ENCODE measurements around the gene ZNRF1. TPM values are rescaled to one million over a fixed set of nuclear protein-coding genes. Genes with fewer than 3 reads are reported as not detected.
A peak's percentile ranks its signal among the peaks of the same experiment; 100 is the strongest.

The ZNRF1 gene
- total and polyA plus RNA-seq, 2 of the 8 experiments (the other 6 are each of a cell fraction or from before 2014, with no cell fraction given) = 33.5 to 52.9 TPM

- Histone ChIP-seq H3K9ac (replicated peaks in 1 of 4; ENCODE audit: extremely low read depth in 1 of 4, low read depth in 3 of 4, low read length in 3 of 4) (no peak overlapping the region), H3K23ac (ENCODE audit: insufficient read length) (no peak overlapping the region), H3K4me1 (replicated peaks in 1 of 4; ENCODE audit: control insufficient read depth in 3 of 4, insufficient read depth in 4 of 4, low read length in 3 of 4) (peaks cover 9 to 46% (median 36%) of the 10 kb centered on the region in 4 experiments), H3K9me3 (ENCODE audit: insufficient read depth in 2 of 2, low read depth in 1 of 2, low read length in 1 of 2) (no peaks in the 10 kb centered on the region), H3K18ac (ENCODE audit: extremely low read depth, low read length) (no peak overlapping the region; the same call in 1 of the 2 replicates), H3K27me3 (replicated peaks in 1 of 4; ENCODE audit: control insufficient read depth in 3 of 4, extremely low read depth in 1 of 4, insufficient read depth in 3 of 4, low read length in 3 of 4) (no peaks in the 10 kb centered on the region), H2AK5ac (ENCODE audit: low read depth, low read length) (peak overlapping the region; percentile 60; the same call in 1 of the 2 replicates), H2BK15ac (ENCODE audit: low read length) (no peak overlapping the region), H3K79me1 (ENCODE audit: low read depth, low read length) (no peaks in the 10 kb centered on the region; the same call in 1 of the 2 replicates), H2BK12ac (ENCODE audit: low read depth, low read length) (0 out of 2 replicates have a peak overlapping the region, but pooled peaks have one; percentile 39), H3K4ac (replicated peaks; ENCODE audit: insufficient read length, low read depth, low read length) (no peak overlapping the region), H3K79me2 (ENCODE audit: control insufficient read depth in 1 of 2, insufficient read depth in 2 of 2, low read length in 2 of 2) (no peaks in the 10 kb centered on the region; a peak in 1 of 4 replicates), H2BK20ac (ENCODE audit: low read length) (no peak overlapping the region), H2BK120ac (replicated peaks; ENCODE audit: low read depth, low read length) (no peak overlapping the region), H4K91ac (replicated peaks; ENCODE audit: insufficient read length, low read length) (no peak overlapping the region), H4K20me1 (replicated peaks in 1 of 2; ENCODE audit: control insufficient read depth in 1 of 2, insufficient read depth in 2 of 2, low read length in 2 of 2) (peaks cover 3% of the 10 kb centered on the region in 2 experiments), H3K56ac (replicated peaks; ENCODE audit: insufficient read length, low read depth, low read length) (no peak overlapping the region), H2AFZ (ENCODE audit: low read length) (no peak overlapping the region), H3K4me2 (ENCODE audit: insufficient read depth in 1 of 2, low read depth in 2 of 2, low read length in 2 of 2) (no peak overlapping the region), H3K4me3 (ENCODE audit: extremely low read depth in 1 of 4, insufficient read depth in 2 of 4, low read depth in 3 of 4, low read length in 4 of 4) (no peak overlapping the region), H4K8ac (ENCODE audit: extremely low read depth, insufficient read depth, low read length) (0 out of 2 replicates have a peak overlapping the region, but pooled peaks have one; percentile 16), H3K27ac (ENCODE audit: low read depth, low read length) (no peak overlapping the region; the same call in 1 of the 2 replicates), H3K36me3 (ENCODE audit: control insufficient read depth in 2 of 4, insufficient read depth in 4 of 4, low read length in 3 of 4) (peaks cover 0 to 16% (median 3%) of the 10 kb centered on the region in 4 experiments; a peak in 3 of 8 replicates), H3K14ac (ENCODE audit: insufficient read length) (no peak overlapping the region), H4K5ac (ENCODE audit: insufficient read length, low read depth, low read length) (no peak overlapping the region), H3K23me2 (ENCODE audit: low read depth, low read length) (no peaks in the 10 kb centered on the region), H2BK5ac (ENCODE audit: low read depth, low read length) (no peak overlapping the region)
- FAIRE-seq (no peak), DNase-seq (ENCODE audit: low read depth in 1 of 2, low spot score in 2 of 2) (no peak)
- ChIA-PET POLR2A (ENCODE audit: partially characterized antibody) (interaction anchor here (0.6 to 6.0 kb wide), 8 partner anchors 11 to 409 kb away, joined by 3 to 62 read pairs (median 4); partner anchors contain the start of genes WDR59 and ZNRF1), CTCF (ENCODE audit: partially characterized antibody) (interaction anchor here (0.7 to 16.3 kb wide), 15 partner anchors 9 to 125 kb away, joined by 3 to 171 read pairs (median 10); partner anchors contain the start of genes WDR59 and ZNRF1)
- 84% methylated on average over 10 of the region's 10 CpGs; no CpG with 5 or more reads in 1 of the 2 experiments for WGBS, 2 experiments (ENCODE audit: extremely low coverage in 1 of 2, insufficient coverage in 1 of 2, insufficient read length in 1 of 2, insufficient replicate concordance in 2 of 2, low coverage in 1 of 2, low lambda C conversion rate in 2 of 2, missing lambda C conversion rate in 1 of 2)
- TF ChIP-seq SP2 (IDR thresholded peaks at IDR 0.05; ENCODE audit: low read length) = no peak
- TF ChIP-seq SIX5 (IDR thresholded peaks at IDR 0.05; ENCODE audit: low read depth, low read length) = no peak
- TF ChIP-seq KDM1A (IDR thresholded peaks at IDR 0.05; ENCODE audit: borderline replicate concordance, low read length) = no peak
- no peak for TF ChIP-seq TBP (IDR thresholded peaks at IDR 0.05; ENCODE audit: low read depth, low read length)
- TF ChIP-seq RFX5 (IDR thresholded peaks at IDR 0.05; ENCODE audit: borderline replicate concordance, low read depth, low read length) = no peak
- TF ChIP-seq E2F6 (IDR thresholded peaks at IDR 0.05) = no peak
- TF ChIP-seq BRCA1 (IDR thresholded peaks at IDR 0.05; ENCODE audit: low read depth, low read length) = no peak
- no peak for TF ChIP-seq KDM4A (IDR thresholded peaks at IDR 0.05; ENCODE audit: low read depth, low read length, severe bottlenecking)
- no peak for TF ChIP-seq HDAC2 (IDR thresholded peaks at IDR 0.05; ENCODE audit: borderline replicate concordance in 1 of 2, low read depth in 2 of 2, low read length in 2 of 2)
- no peak for TF ChIP-seq EZH2 (IDR thresholded peaks at IDR 0.05; ENCODE audit: low read depth, low read length, severe bottlenecking)
- TF ChIP-seq ATF3 (IDR thresholded peaks at IDR 0.05; ENCODE audit: insufficient read depth, low read depth, low read length) = no peak
These were observed 111.0 kb downstream of the ZNRF1 start for GRCh38 chr16:75109732-75110243.

Data from H1 (cell line).